ENCODE data around the gene MAK. TPM values are rescaled to one million over a fixed set of nuclear protein-coding genes. Genes with fewer than 3 reads are reported as not detected.

The MAK gene
- total and polyA plus RNA-seq, 2 of the 13 experiments (the other 11 are each of a cell fraction or from before 2014, with no cell fraction given) = 0.04 TPM; not detected in 1

GRCh38 chr6:10769419-10769818 is 68.9 kb downstream of the MAK start:
- no peak overlapping the region for H3K27ac ChIP-seq (ENCODE audit: extremely low read length, insufficient read depth, low read length)
- no TSS peak for BruUV-seq (replicated peaks)
- no peak for DNase-seq (ENCODE audit: low spot score)
- no peak overlapping the region for H3K4me3 ChIP-seq (replicated peaks in 1 of 3; ENCODE audit: insufficient read depth in 1 of 3, low read depth in 2 of 3, low read length in 3 of 3)
- no peak for ATAC-seq
- intact Hi-C loops (cut with micrococcal nuclease; ENCODE audit: unreplicated experiment) = no loop called here
- no peaks in the 10 kb centered on the region for H3K9me3 ChIP-seq (ENCODE audit: low read length)
- H3K27me3 ChIP-seq (ENCODE audit: control insufficient read depth in 1 of 2, insufficient read depth in 2 of 2, low read length in 2 of 2) = no peaks in the 10 kb centered on the region
- CTCF ChIA-PET (ENCODE audit: low intra/inter-chr PET ratio, low total read pairs) = no interaction called here
- H4K20me1 ChIP-seq (ENCODE audit: insufficient read depth, low read length) = no peaks in the 10 kb centered on the region
- no peaks in the 10 kb centered on the region for H3K79me2 ChIP-seq (ENCODE audit: insufficient read depth, low read length)
- no peaks in the 10 kb centered on the region for H3K4me1 ChIP-seq (ENCODE audit: insufficient read depth, low read length)
- peak; percentile 45 for TF ChIP-seq MAFF (IDR thresholded peaks at IDR 0.05; ENCODE audit: low read depth, low read length)
- no peak for TF ChIP-seq ZNF207 (IDR thresholded peaks at IDR 0.05; ENCODE audit: borderline replicate concordance)
- TF ChIP-seq ZNF746 (CRISPR knock-in tag; IDR thresholded peaks at IDR 0.05) = no peak
- TF ChIP-seq MED8 (CRISPR knock-in tag; IDR thresholded peaks at IDR 0.05; ENCODE audit: insufficient replicate concordance) = no peak
- peak; percentile 63 to 78 for TF ChIP-seq MAFK (conservative IDR thresholded peaks at IDR 0.05 in 1 of 2, IDR thresholded peaks at IDR 0.05 in 1 of 2; ENCODE audit: low read length in 2 of 2)
- TF ChIP-seq CHCHD3 (CRISPR knock-in tag; IDR thresholded peaks at IDR 0.05) = no peak
- H2AFZ ChIP-seq (ENCODE audit: low read length) = no peak overlapping the region
- no peak overlapping the region for H3K9ac ChIP-seq (ENCODE audit: insufficient read depth, low read depth, low read length)
- in situ Hi-C loops (cut with HindIII; ENCODE audit: extremely low pct_ligation_motif_present, low pct_unique_long_range_greater_than_20kb) = no loop called here
- POLR2A ChIA-PET = no interaction called here
- WGBS (ENCODE audit: low lambda C conversion rate) = 100% methylated on average over 3 of the region's 3 CpGs
- H3K36me3 ChIP-seq (replicated peaks in 1 of 2; ENCODE audit: control insufficient read depth in 1 of 2, insufficient read depth in 2 of 2, low read length in 2 of 2) = peaks cover 5 to 24% of the 10 kb centered on the region in 2 experiments; a peak in 4 of 5 replicates
- no peak overlapping the region for H3K4me2 ChIP-seq (ENCODE audit: low read depth, low read length)
- no peak for FAIRE-seq

- no peak overlapping the region for H3K4me2 ChIP-seq (ENCODE audit: low read depth, low read length)
- no peaks in the 10 kb centered on the region for H3K79me2 ChIP-seq (ENCODE audit: insufficient read depth, low read length)
- no peaks in the 10 kb centered on the region for H4K20me1 ChIP-seq (ENCODE audit: insufficient read depth, low read length)
- no peak overlapping the region for H3K4me3 ChIP-seq (replicated peaks in 1 of 3; ENCODE audit: insufficient read depth in 1 of 3, low read depth in 2 of 3, low read length in 3 of 3)
- H3K36me3 ChIP-seq (replicated peaks in 1 of 2; ENCODE audit: control insufficient read depth in 1 of 2, insufficient read depth in 2 of 2, low read length in 2 of 2) = peaks cover 5 to 25% of the 10 kb centered on the region in 2 experiments
- peaks cover 26% of the 10 kb centered on the region for H3K4me1 ChIP-seq (ENCODE audit: insufficient read depth, low read length)
- H2AFZ ChIP-seq (ENCODE audit: low read length) = no peak overlapping the region
- WGBS (ENCODE audit: low lambda C conversion rate) = 58% methylated on average over 2 of the region's 2 CpGs
- no peaks in the 10 kb centered on the region for H3K9me3 ChIP-seq (ENCODE audit: low read length)
- TSS peak; percentile 9 for BruUV-seq (replicated peaks)
- peak overlapping the region; percentile 24 for H3K27ac ChIP-seq (ENCODE audit: extremely low read length, insufficient read depth, low read length)
- in situ Hi-C loops (cut with HindIII; ENCODE audit: extremely low pct_ligation_motif_present, low pct_unique_long_range_greater_than_20kb) (no loop called here), intact Hi-C loops (cut with micrococcal nuclease; ENCODE audit: unreplicated experiment) (no loop called here)
- no peak overlapping the region for H3K9ac ChIP-seq (ENCODE audit: insufficient read depth, low read depth, low read length)
- peak; percentile 38 for DNase-seq (ENCODE audit: low spot score)
- ChIA-PET POLR2A (interaction anchor here (1.0 kb wide), 1 partner anchor 40 kb away, joined by 4 read pairs; the partner anchor contains the start of gene TMEM14C), CTCF (ENCODE audit: low intra/inter-chr PET ratio, low total read pairs) (no interaction called here)
- ATAC-seq = peak; percentile 64; the same call in 2 of the 3 replicates
- no peaks in the 10 kb centered on the region for H3K27me3 ChIP-seq (ENCODE audit: control insufficient read depth in 1 of 2, insufficient read depth in 2 of 2, low read length in 2 of 2)
- peak; percentile 46 for FAIRE-seq
- TF ChIP-seq, protein P1, sequence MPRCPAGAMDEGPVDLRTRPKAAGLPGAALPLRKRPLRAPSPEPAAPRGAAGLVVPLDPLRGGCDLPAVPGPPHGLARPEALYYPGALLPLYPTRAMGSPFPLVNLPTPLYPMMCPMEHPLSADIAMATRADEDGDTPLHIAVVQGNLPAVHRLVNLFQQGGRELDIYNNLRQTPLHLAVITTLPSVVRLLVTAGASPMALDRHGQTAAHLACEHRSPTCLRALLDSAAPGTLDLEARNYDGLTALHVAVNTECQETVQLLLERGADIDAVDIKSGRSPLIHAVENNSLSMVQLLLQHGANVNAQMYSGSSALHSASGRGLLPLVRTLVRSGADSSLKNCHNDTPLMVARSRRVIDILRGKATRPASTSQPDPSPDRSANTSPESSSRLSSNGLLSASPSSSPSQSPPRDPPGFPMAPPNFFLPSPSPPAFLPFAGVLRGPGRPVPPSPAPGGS (CRISPR knock-in tag; IDR thresholded peaks at IDR 0.05) = no peak
- TF ChIP-seq ZNF563 (CRISPR knock-in tag; IDR thresholded peaks at IDR 0.05) = no peak
- TF ChIP-seq ZNF230 (CRISPR knock-in tag; IDR thresholded peaks at IDR 0.05) = no peak
- TF ChIP-seq ZNF616 (CRISPR knock-in tag; IDR thresholded peaks at IDR 0.05; ENCODE audit: low read depth) = no peak
- TF ChIP-seq FOSL2 (CRISPR knock-in tag; IDR thresholded peaks at IDR 0.05) = peak; percentile 72
- TF ChIP-seq TOPORS (CRISPR knock-in tag; IDR thresholded peaks at IDR 0.05) = no peak
- TF ChIP-seq PPARG (CRISPR knock-in tag; conservative IDR thresholded peaks at IDR 0.05) = peak; percentile 51; the same call in 1 of the 2 replicates
- no peak for TF ChIP-seq ZNF3 (CRISPR knock-in tag; IDR thresholded peaks at IDR 0.05)
- TF ChIP-seq ARID3A (IDR thresholded peaks at IDR 0.05; ENCODE audit: low read depth, low read length) = peak; percentile 64
- peak; percentile 63 for TF ChIP-seq SAP130 (CRISPR knock-in tag; IDR thresholded peaks at IDR 0.05; ENCODE audit: low read depth)
- no peak for TF ChIP-seq NCOA1 (CRISPR knock-in tag; IDR thresholded peaks at IDR 0.05)
Observed at GRCh38 chr6:10763006-10763405, 75.3 kb downstream of the MAK start.
